Liver (tissue), 9 donors: ENCODE measurements around the gene IFT74. TPM values are rescaled to one million over a fixed set of nuclear protein-coding genes. Genes with fewer than 3 reads are reported as not detected.

ENCODE experiments used
- DNase-seq: peaks from one replicate; pipeline ENCODE4 v3.0.0-alpha.2; 2017; ENCODE audit warnings: low spot score
- H3K27ac ChIP-seq, 2 donors: one replicate each; pipeline ENCODE4 v1.7.0; 2013; ENCODE audit warnings: inconsistent platforms in 2 of 2, low read length in 2 of 2, control low read depth in 1 of 2, low read depth in 1 of 2, mild to moderate bottlenecking in 1 of 2
- H3K27me3 ChIP-seq, 4 donors: one replicate each; pipeline versions ENCODE4 v1.6.1 to v1.7.0; 2013; ENCODE audit warnings: low read length in 3 of 4, inconsistent platforms in 1 of 4, mild to moderate bottlenecking in 1 of 4, moderate library complexity in 1 of 4; ENCODE audit not compliant: control insufficient read depth in 4 of 4, insufficient read depth in 4 of 4
- H3K36me3 ChIP-seq, 4 donors: one replicate each; pipeline versions ENCODE4 v1.6.1 to v1.7.0; 2013; ENCODE audit warnings: low read length in 3 of 4, mild to moderate bottlenecking in 3 of 4, low read depth in 1 of 4, moderate library complexity in 1 of 4; ENCODE audit not compliant: control insufficient read depth in 4 of 4, insufficient read depth in 3 of 4
- H3K4me1 ChIP-seq, 4 donors: one replicate each; pipeline versions ENCODE4 v1.6.1 to v1.7.0; 2013; ENCODE audit warnings: low read length in 3 of 4, mild to moderate bottlenecking in 3 of 4, moderate library complexity in 1 of 4; ENCODE audit not compliant: control insufficient read depth in 4 of 4, insufficient read depth in 4 of 4
- H3K4me3 ChIP-seq, 3 donors: one replicate each; pipeline versions ENCODE4 v1.6.1 to v1.7.0; 2013; ENCODE audit warnings: low read length in 3 of 3, control low read depth in 1 of 3, low read depth in 1 of 3, mild to moderate bottlenecking in 1 of 3
- H3K9ac ChIP-seq, 2 donors: one replicate each; pipeline ENCODE4 v1.7.0; 2013; ENCODE audit warnings: low read length in 2 of 2, mild to moderate bottlenecking in 2 of 2, moderate library complexity in 2 of 2, control low read depth in 1 of 2, low read depth in 1 of 2
- H3K9me3 ChIP-seq, 4 donors: one replicate each; pipeline versions ENCODE4 v1.6.1 to v1.7.0; 2013; ENCODE audit warnings: low read length in 3 of 4; ENCODE audit not compliant: control insufficient read depth in 4 of 4
- CTCF ChIP-seq: fragments of 150-350 bp; IDR thresholded peaks from 2 replicates; pipeline ENCODE4 v1.5.1; 2017; ENCODE audit warnings: improper control_type of control experiment, low read depth, low read length; ENCODE audit not compliant: missing input control
- EGR1 ChIP-seq, 2 donors: IDR thresholded peaks; 2 replicates each; pipeline ENCODE4 v1.6.1; 2016 to 2018; ENCODE audit warnings: antibody characterized with exemption in 2 of 2, low read depth in 2 of 2
- FOXA1 ChIP-seq: IDR thresholded peaks from 2 replicates; pipeline ENCODE4 v1.6.1; 2016; ENCODE audit warnings: antibody characterized with exemption
- FOXA2 ChIP-seq: IDR thresholded peaks from 2 replicates; pipeline ENCODE4 v1.6.1; 2016; ENCODE audit warnings: antibody characterized with exemption
- GABPA ChIP-seq, 2 donors: IDR thresholded peaks in 1 of 2; conservative IDR thresholded peaks in 1 of 2; 2 replicates each; pipeline ENCODE4 v1.6.1; 2016; ENCODE audit warnings: antibody characterized with exemption in 2 of 2, mild to moderate bottlenecking in 1 of 2, moderate library complexity in 1 of 2
- HNF4A ChIP-seq, 2 donors: conservative IDR thresholded peaks; 2 replicates each; pipeline ENCODE4 v1.6.1; 2016; ENCODE audit warnings: antibody characterized with exemption in 2 of 2, mild to moderate bottlenecking in 2 of 2
- HNF4G ChIP-seq: IDR thresholded peaks from 2 replicates; pipeline ENCODE4 v1.6.1; 2016; ENCODE audit warnings: antibody characterized with exemption
- MAX ChIP-seq: IDR thresholded peaks from 2 replicates; pipeline ENCODE4 v1.6.1; 2016; ENCODE audit warnings: antibody characterized with exemption
- RAD21 ChIP-seq, 2 donors: IDR thresholded peaks; 2 replicates each; pipeline ENCODE4 v1.6.1; 2016; ENCODE audit warnings: antibody characterized with exemption in 2 of 2, mild to moderate bottlenecking in 2 of 2
- REST ChIP-seq: IDR thresholded peaks from 2 replicates; pipeline ENCODE4 v1.6.1; 2016; ENCODE audit warnings: antibody characterized with exemption, mild to moderate bottlenecking
- RXRA ChIP-seq, 2 donors: IDR thresholded peaks; 2 replicates each; pipeline ENCODE4 v1.6.1; 2017 to 2018; ENCODE audit warnings: antibody characterized with exemption in 2 of 2, mild to moderate bottlenecking in 1 of 2
- SP1 ChIP-seq: IDR thresholded peaks from 2 replicates; pipeline ENCODE4 v1.6.1; 2018; ENCODE audit warnings: antibody characterized with exemption, mild to moderate bottlenecking
- YY1 ChIP-seq: IDR thresholded peaks from 2 replicates; pipeline ENCODE4 v1.6.1; 2016; ENCODE audit warnings: antibody characterized with exemption, mild to moderate bottlenecking
- ZBTB33 ChIP-seq: IDR thresholded peaks from 2 replicates; pipeline ENCODE4 v1.6.1; 2016; ENCODE audit warnings: antibody characterized with exemption
- WGBS: extraction: QIAGEN DNeasy Blood & Tissue Kit; methylation state at CpG from one replicate; pipeline ENCODE4 v1.1.7; 2013; 5-methylcytosine and 5-hydroxymethylcytosine counted together
- polyA plus RNA-seq, 2 donors: library from polyadenylated mRNA; stranded (reverse) in 1 of 2; unstranded in 1 of 2; fragments of 200-250 nt in 1 of 2; fragments of >200 nt in 1 of 2; fragmentation: Nextera tagmentation in 1 of 2; extraction: Ambion mirVana in 1 of 2; gene quantifications; one replicate each; pipeline versions ENCODE4 v1.2.1 to v1.2.3, GENCODE V29; 2013 to 2015
- total RNA-seq, 2 donors: library from RNA; depleted of rRNA; stranded (reverse); fragments of >200 nt; gene quantifications; one replicate each; pipeline ENCODE4 v1.2.3, GENCODE V29; 2014
- donor health status: healthy.
- donor health status: healthy.
- donor health status: healthy.
- donor health status: healthy.
- donor health status: healthy.

IFT74 gene
- total RNA-seq (10 to 100 TPM in 1 of 2 donors, 1 to 10 TPM in 1; 7.0 to 10.5 TPM), polyA plus RNA-seq (1 to 10 TPM; 4.9 to 7.9 TPM)

- Histone ChIP-seq H3K36me3 (no peaks in the 10 kb centered on the region), H3K27me3 (no peaks in the 10 kb centered on the region), H3K27ac (peak within 1 kb of the TSS; percentile 63 to 74), H3K4me1 (peaks cover 0 to 14% (median 3%) of the 10 kb centered on the region in 4 donors), H3K9ac (peak within 1 kb of the TSS; percentile 65 to 70), H3K4me3 (peak within 1 kb of the TSS; percentile 50 to 75 (median 55)), H3K9me3 (no peaks in the 10 kb centered on the region)
- peak; percentile 52 for TF ChIP-seq MAX
- TF ChIP-seq CTCF, result no peak
- peak in 1 of 2 donors; percentile 69 for TF ChIP-seq GABPA (IDR thresholded peaks at IDR 0.05 in 1 of 2, conservative IDR thresholded peaks at IDR 0.05 in 1 of 2)
- peak; percentile 46 for TF ChIP-seq REST
- no peak for TF ChIP-seq HNF4A (conservative IDR thresholded peaks at IDR 0.05)
- peak; percentile 64 for TF ChIP-seq SP1
- peak in 1 of 2 donors; percentile 51 for TF ChIP-seq RXRA (IDR thresholded peaks at IDR 0.05)
- peak; percentile 61 for TF ChIP-seq YY1
- TF ChIP-seq HNF4G, result no peak
- TF ChIP-seq EGR1 (IDR thresholded peaks at IDR 0.05; ENCODE audit: low read depth in 2 of 2), result peak in 1 of 2 donors; percentile 18
- peak; percentile 99 for TF ChIP-seq ZBTB33
- TF ChIP-seq RAD21 (IDR thresholded peaks at IDR 0.05), result peak in 1 of 2 donors; percentile 22
- TF ChIP-seq FOXA2, result peak; percentile 60
- peak; percentile 7 for TF ChIP-seq FOXA1
- WGBS, result under 1% methylated on average over 53 of the region's 53 CpGs
- peak; percentile 94 for DNase-seq
Observed at GRCh38 chr9:26955921-26956859, at the start of gene IFT74. TSS of gene IFT74 (plus strand) at chr9:26956412. CDS start at chr9:26961968, 5,556 bp downstream.
